Fibroblast of pulmonary artery (primary cell): ENCODE results near the gene KCTD20.
"Not testable (repeated sequence)": the region's sequence is repeated elsewhere in the genome, so short reads cannot be mapped to it uniquely, and the experiment has no call there.

Source experiments
- DNase-seq: peaks from one replicate; pipeline ENCODE4 v3.0.0-alpha.2; 2010; ENCODE audit warnings: low read depth
- H3K4me3 ChIP-seq: replicated peaks from 2 replicates; pipeline ENCODE4 v1.5.1; 2011; ENCODE audit warnings: low read depth, mild to moderate bottlenecking, control low read depth, low read length, moderate library complexity
- CTCF ChIP-seq: IDR thresholded peaks from 2 replicates; pipeline ENCODE4 v1.5.1; 2011; ENCODE audit warnings: mild to moderate bottlenecking, control low read depth, low read length, inconsistent platforms; ENCODE audit errors: missing control alignments

Gene KCTD20

GRCh38 chr6:36463676-36464075 is 20.9 kb downstream of the KCTD20 start:
- DNase-seq: peak; percentile 38
- H3K4me3 ChIP-seq: no peak overlapping the region
- TF ChIP-seq CTCF: no peak

GRCh38 chr6:36464233-36464632 is 21.4 kb downstream of the KCTD20 start:
- no peak for TF ChIP-seq CTCF

DNA sequence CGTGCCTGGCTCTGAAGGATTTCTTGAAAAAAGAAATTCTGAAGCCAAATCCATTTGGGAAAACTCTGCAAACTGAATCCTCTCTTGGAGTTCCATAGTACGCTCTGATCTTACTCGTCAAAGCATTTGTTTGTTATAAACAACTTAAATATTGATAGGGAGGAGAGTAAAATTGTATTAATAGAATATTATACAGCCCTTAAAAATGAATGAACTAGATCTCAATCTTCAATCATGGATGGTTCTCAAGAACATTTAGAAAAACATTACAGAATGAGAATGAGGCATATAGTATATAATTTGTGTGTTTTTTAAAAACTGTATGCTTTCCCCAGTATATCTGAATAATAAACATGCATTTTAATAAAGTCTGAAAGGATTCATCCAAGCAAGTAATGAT is 24.8 kb downstream of the KCTD20 start:
- no peak for TF ChIP-seq CTCF
- no peak for DNase-seq
- no peak overlapping the region for H3K4me3 ChIP-seq

More at GRCh38 chr6:36464233-36464632, 21.4 kb downstream of the KCTD20 start:
- DNase-seq: no peak
- H3K4me3 ChIP-seq: no peak overlapping the region

DNA sequence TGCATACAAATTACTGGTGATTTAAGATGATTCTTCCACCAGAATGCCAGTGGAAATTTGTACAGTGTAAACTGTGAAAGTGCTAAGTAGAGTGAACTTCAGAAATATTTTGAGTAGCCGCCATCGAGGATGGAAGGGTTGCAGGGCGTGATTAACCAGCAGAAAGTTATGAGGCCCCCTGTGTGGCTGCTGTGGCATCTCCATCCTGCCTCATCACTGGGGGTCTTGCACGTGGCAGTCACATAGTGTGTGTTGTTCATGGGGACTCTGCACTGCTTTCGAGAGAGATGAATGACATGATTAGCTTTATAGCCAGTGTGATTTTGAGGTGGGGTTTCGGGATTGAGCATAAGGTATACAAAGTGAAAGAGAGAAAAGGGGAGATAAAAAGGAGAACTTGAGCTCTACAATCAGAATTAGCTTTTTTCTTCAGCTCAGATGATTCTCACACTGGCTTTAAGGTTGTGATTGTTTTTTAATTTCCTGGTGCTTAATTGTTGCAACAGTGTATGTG is 26.4 kb downstream of the KCTD20 start:
- DNase-seq: no peak
- TF ChIP-seq CTCF: no peak
- H3K4me3 ChIP-seq: no peak overlapping the region

DNA sequence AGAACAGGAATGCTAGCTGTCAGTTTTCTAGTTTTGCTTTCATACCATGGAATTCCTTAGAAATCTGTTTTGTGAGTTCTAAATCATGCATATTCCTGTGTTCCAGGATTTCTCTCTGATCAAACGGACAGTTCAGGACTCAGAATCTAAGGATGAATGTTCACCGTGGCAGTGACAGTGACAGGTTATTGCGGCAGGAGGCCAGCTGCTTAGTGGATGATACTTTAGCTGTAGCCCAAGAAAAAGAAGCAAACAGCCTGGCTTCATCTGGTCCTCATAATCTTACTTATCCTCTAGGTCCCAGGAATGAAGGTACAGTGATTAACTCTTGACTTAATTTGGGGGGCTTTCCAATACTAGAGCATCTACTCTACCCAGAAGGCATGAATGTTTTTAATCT is 27.1 kb downstream of the KCTD20 start:
- TF ChIP-seq CTCF: no peak
- no peak overlapping the region for H3K4me3 ChIP-seq
- DNase-seq: no peak

- no peak for TF ChIP-seq CTCF
- no peak overlapping the region for H3K4me3 ChIP-seq
- DNase-seq: no peak
Measured at GRCh38 chr6:36478051-36478526, 35.3 kb downstream of the KCTD20 start.

- DNase-seq: no peak
- no peak for TF ChIP-seq CTCF
- no peak overlapping the region for H3K4me3 ChIP-seq
Measured at GRCh38 chr6:36479256-36479655, 36.5 kb downstream of the KCTD20 start.

DNA sequence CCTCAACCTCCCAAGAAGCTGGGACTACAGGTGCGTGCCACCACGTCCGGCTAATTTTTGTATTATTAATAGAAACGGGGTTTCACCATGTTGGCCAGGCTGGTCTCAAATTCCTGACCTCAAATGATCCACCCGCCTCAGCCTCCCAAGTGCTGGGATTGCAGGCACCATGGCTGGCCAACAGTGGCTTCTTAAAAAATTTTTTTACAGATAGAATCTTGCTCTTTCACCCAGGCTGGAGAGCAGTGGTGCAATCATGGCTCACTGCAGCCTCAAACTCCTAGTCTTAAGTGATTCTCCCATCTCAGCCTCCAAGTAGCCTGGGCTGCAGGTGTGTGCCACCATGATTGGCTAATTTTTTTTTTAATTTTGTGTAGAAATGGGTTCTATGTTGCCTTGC is 40.5 kb downstream of the KCTD20 start:
- not testable (repeated sequence) for H3K4me3 ChIP-seq, DNase-seq
